ENCODE results near the gene MIEF1.

The MIEF1 gene

GRCh38 chr22:39558950-39559349, 56.9 kb downstream of the MIEF1 start:
- DNase-seq (ENCODE audit: low read depth) = no peak

GRCh38 chr22:39559456-39560105, 57.5 kb downstream of the MIEF1 start:
- no peak for DNase-seq (ENCODE audit: low read depth)

- DNase-seq (ENCODE audit: low read depth) = no peak
These were observed 58.0 kb downstream of the MIEF1 start for GRCh38 chr22:39560127-39560526.

DNA sequence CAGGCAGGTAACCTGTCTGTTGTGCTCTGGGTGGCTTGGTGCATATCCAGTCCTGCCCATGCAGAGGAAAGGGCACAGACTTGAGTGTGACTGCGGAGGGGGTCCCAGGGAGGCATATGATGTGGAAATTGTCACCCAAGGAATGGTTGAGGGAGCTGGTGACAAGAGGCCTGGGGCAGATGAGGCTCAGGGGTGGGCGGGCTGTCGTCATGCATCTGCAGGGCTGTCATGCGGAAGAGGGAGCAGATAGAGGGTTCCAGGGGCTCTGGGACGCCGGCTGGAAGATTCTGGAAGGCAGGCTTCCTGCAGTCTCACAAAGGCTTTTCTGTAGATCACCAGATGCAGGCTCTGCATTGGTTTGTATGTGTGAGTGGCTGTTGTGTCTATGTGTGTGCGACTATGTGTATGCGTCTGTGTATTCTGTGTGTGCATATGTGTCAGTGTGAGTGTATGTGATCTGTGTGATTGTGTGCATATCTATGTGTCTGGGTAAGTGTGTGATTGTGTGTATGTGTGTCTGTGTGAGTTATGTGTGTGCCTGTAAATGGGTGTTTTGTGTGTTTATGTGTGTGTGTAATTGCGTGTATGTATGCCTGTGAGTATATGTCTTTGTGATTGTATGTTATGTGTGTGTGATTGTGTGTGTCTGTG, 60.9 kb downstream of the MIEF1 start:
- DNase-seq (ENCODE audit: low read depth) = no peak

GRCh38 chr22:39563571-39564428, 61.7 kb downstream of the MIEF1 start:
- DNase-seq (ENCODE audit: low read depth) = no peak

- DNase-seq (ENCODE audit: low read depth) = no peak
These were observed 63.4 kb downstream of the MIEF1 start for GRCh38 chr22:39565414-39565944.

DNA sequence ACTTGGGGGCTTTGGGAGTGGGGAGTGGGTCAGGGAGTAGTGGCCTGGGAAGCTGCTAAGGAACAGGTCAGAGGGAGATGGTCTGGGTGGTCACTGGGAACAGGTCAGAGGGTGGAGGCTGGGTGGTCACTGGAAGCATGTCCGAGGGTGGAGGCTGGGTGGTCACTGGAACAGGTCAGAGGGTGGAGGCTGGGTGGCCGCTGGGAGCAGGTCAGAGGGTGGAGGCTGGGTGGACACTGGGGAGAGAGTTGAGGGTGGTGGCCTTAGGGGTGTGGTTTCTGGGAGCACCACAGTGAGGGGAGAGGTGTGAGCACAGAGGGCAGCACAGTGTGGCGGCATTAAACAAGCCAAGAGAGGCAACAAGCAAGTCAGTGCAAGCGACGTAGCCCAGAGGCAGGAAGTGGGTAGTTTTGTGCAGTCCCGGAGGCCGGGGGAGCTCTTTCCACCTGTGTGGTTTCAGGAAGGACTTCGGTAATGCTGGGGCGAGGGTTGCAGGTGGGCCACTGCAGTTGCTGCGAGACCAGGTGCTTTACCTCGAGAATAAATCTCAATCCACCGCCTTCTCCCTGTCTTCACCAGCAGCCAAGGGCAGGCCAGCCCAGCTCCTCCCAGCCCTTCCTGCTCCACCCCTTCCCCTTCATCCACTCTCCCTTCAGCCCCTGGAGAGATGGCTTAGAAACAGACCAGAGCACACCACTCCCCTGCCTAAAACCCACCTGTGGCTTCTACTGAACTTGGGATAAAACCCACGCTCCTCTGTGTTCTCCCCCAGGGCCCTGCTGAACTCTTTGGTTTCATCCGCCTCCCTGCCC, 65.3 kb downstream of the MIEF1 start:
- no peak for DNase-seq (ENCODE audit: low read depth)

All from fibroblast of gingiva (primary cell).